Psoas muscle (tissue), 8 donors: ENCODE data around the gene UBE2L3. TPM values are rescaled to one million over a fixed set of nuclear protein-coding genes. Genes with fewer than 3 reads are reported as not detected.

Experiments used
- ATAC-seq, 4 donors: fragments of 200-7000 bp; cut with Tn5 transposase; one replicate each; pipeline ENCODE4 v1.9.1; 2020; ENCODE audit warnings: moderate library complexity in 3 of 4, mild to moderate bottlenecking in 2 of 4
- DNase-seq, 2 donors: peaks; one replicate each; pipeline ENCODE4 v3.0.0-alpha.2; 2020
- H3K27ac ChIP-seq: fragments of 200-600 bp; one replicate; pipeline ENCODE4 v1.8.0; 2022
- H3K27me3 ChIP-seq, 3 donors: fragments of 200-600 bp in 1 of 3; one replicate each; pipeline versions ENCODE4 v1.6.1 to v1.8.0; 2013 to 2022; ENCODE audit warnings: low read length in 2 of 3, mild to moderate bottlenecking in 2 of 3, moderate library complexity in 1 of 3; ENCODE audit not compliant: insufficient read depth in 3 of 3
- H3K36me3 ChIP-seq, 2 donors: fragments of 200-600 bp in 1 of 2; one replicate each; pipeline versions ENCODE4 v1.6.1 to v1.8.0; 2013 to 2022; ENCODE audit warnings: low read depth in 1 of 2, mild to moderate bottlenecking in 1 of 2, moderate library complexity in 1 of 2; ENCODE audit not compliant: insufficient read depth in 1 of 2
- H3K4me1 ChIP-seq: fragments of 200-600 bp; one replicate; pipeline ENCODE4 v1.8.0; 2022
- H3K4me3 ChIP-seq: fragments of 200-600 bp; one replicate; pipeline ENCODE4 v1.8.0; 2022; ENCODE audit warnings: mild to moderate bottlenecking
- H3K9me3 ChIP-seq: fragments of 200-600 bp; one replicate; pipeline ENCODE4 v1.8.0; 2022
- CTCF ChIP-seq: fragments of 200-600 bp; IDR thresholded peaks from one replicate; pipeline ENCODE4 v1.8.0; 2022; ENCODE audit warnings: antibody characterized with exemption
- WGBS, 3 donors: extraction: QIAGEN DNeasy Blood & Tissue Kit; methylation state at CpG; one replicate each; pipeline versions ENCODE4 v1.1.6 to v1.1.7; 2013; 5-methylcytosine and 5-hydroxymethylcytosine counted together
- intact Hi-C, 2 donors: fragments of 100-400 bp; cut with DNase I; formaldehyde crosslinking; loops; one replicate each; pipeline versions ENCODE4 v1.11.0 to v1.14.2; 2022
- polyA plus RNA-seq, 3 donors: library from polyadenylated mRNA; stranded (reverse); fragments of 200-250 nt; gene quantifications; one replicate each; pipeline ENCODE4 v1.2.3, GENCODE V29; 2013
- total RNA-seq, 4 donors: library from RNA; stranded (reverse); fragmentation: NEBNext Ultra II Directional in 2 of 4; extraction: Animal tissue kit (Norgen Biotek cat#: 25700) in 2 of 4; gene quantifications; one replicate each; pipeline versions ENCODE4 v1.2.1 to v1.2.4, GENCODE V29; 2021 to 2023
- donor health status: healthy with polysubstance abuse.
- donor health status: DM: no; HTN: no; CAD: no; lungs with moderate emphysema.
- donor health status: Bipolar disorder and iron deficiency.
- donor health status: healthy.
- donor health status: DM: yes; HTN: yes; CAD: no.
- donor health status: DM: no; HTN: no; CAD: no.
- donor health status: DM: no; HTN: no; CAD: no.
- donor health status: DM: yes; HTN: yes; CAD: no.

The UBE2L3 gene
- total and polyA plus RNA-seq, 7 donors, result 44.9 to 144 (median 56.7) TPM

- H3K27ac ChIP-seq, result no peak overlapping the region
- no peak for TF ChIP-seq CTCF
- H3K4me3 ChIP-seq, result no peak overlapping the region
- DNase-seq (no peak), ATAC-seq (no peak)
- H3K27me3 ChIP-seq, result peaks cover 0 to 16% (median 4%) of the 10 kb centered on the region in 3 donors
- no peaks in the 10 kb centered on the region for H3K9me3 ChIP-seq
- 74 to 78% (median 76%) methylated on average over 7 of the region's 7 CpGs for WGBS, 3 donors
- no peaks in the 10 kb centered on the region for H3K36me3 ChIP-seq
- H3K4me1 ChIP-seq, result peaks cover 4% of the 10 kb centered on the region
- intact Hi-C loops, result no loop called here
Measured at GRCh38 chr22:21659864-21660525, 92.5 kb downstream of the UBE2L3 start.

GRCh38 chr22:21660904-21661303, 93.4 kb downstream of the UBE2L3 start:
- no peaks in the 10 kb centered on the region for H3K36me3 ChIP-seq
- H3K27me3 ChIP-seq, result peaks cover 0 to 16% (median 4%) of the 10 kb centered on the region in 3 donors
- H3K4me1 ChIP-seq, result peaks cover 4% of the 10 kb centered on the region
- no peaks in the 10 kb centered on the region for H3K9me3 ChIP-seq
- 71 to 81% (median 76%) methylated on average over 7 of the region's 7 CpGs for WGBS, 3 donors
- H3K27ac ChIP-seq, result no peak overlapping the region
- DNase-seq (no peak), ATAC-seq (no peak)
- no peak for TF ChIP-seq CTCF
- H3K4me3 ChIP-seq, result no peak overlapping the region
- intact Hi-C loops, result no loop called here

GRCh38 chr22:21661991-21662390, 94.5 kb downstream of the UBE2L3 start:
- ATAC-seq, result no peak

GRCh38 chr22:21663738-21664137, 96.2 kb downstream of the UBE2L3 start:
- Histone ChIP-seq H3K4me1 (no peaks in the 10 kb centered on the region), H3K9me3 (no peaks in the 10 kb centered on the region), H3K27ac (no peak overlapping the region), H3K27me3 (no peaks in the 10 kb centered on the region), H3K4me3 (no peak overlapping the region), H3K36me3 (no peaks in the 10 kb centered on the region)
- no peak for ATAC-seq
- DNase-seq, result no peak
- intact Hi-C loops, result no loop called here
- 88 to 91% (median 90%) methylated on average over 2 of the region's 2 CpGs for WGBS, 3 donors
- no peak for TF ChIP-seq CTCF

More at GRCh38 chr22:21661991-21662390, 94.5 kb downstream of the UBE2L3 start:
- peaks cover 4% of the 10 kb centered on the region for H3K4me1 ChIP-seq
- no peaks in the 10 kb centered on the region for H3K9me3 ChIP-seq
- no peaks in the 10 kb centered on the region for H3K36me3 ChIP-seq
- no peak overlapping the region for H3K27ac ChIP-seq
- no peak overlapping the region for H3K4me3 ChIP-seq
- WGBS, 3 donors, result 94 to 99% (median 97%) methylated on average over 5 of the region's 5 CpGs
- no peak for TF ChIP-seq CTCF
- intact Hi-C loops, result no loop called here
- no peak for DNase-seq
- H3K27me3 ChIP-seq, result peaks cover 0 to 15% (median 2%) of the 10 kb centered on the region in 3 donors
